H1 (cell line): ENCODE data around the gene CCR9.

Experiments
- CTCF ChIP-seq, 3 experiments: IDR thresholded peaks; 1 replicate in 2 of 3; 2 replicates in 1 of 3; pipeline versions ENCODE4 v1.5.1 to v1.6.1; 2011; ENCODE audit warnings: low read length in 3 of 3, mild to moderate bottlenecking in 3 of 3, inconsistent platforms in 2 of 3, low read depth in 1 of 3, moderate library complexity in 1 of 3; ENCODE audit not compliant: insufficient read depth in 1 of 3; ENCODE audit errors: control extremely low read depth in 1 of 3
- EZH2 ChIP-seq: fragments of 200-600 bp; sonication (generic); IDR thresholded peaks from 2 replicates; pipeline ENCODE4 v1.7.1; 2012; ENCODE audit warnings: low read depth, mild to moderate bottlenecking, moderate library complexity, low read length, inconsistent platforms; ENCODE audit not compliant: severe bottlenecking
- MAX ChIP-seq: IDR thresholded peaks from 2 replicates; pipeline ENCODE4 v1.6.1; 2012; ENCODE audit warnings: inconsistent platforms
- POLR2A ChIP-seq, 2 experiments: IDR thresholded peaks; 1 replicate in 1 of 2; 2 replicates in 1 of 2; pipeline ENCODE4 v1.6.1; 2011; ENCODE audit warnings: low read depth in 2 of 2, low read length in 2 of 2, mild to moderate bottlenecking in 2 of 2; ENCODE audit errors: control extremely low read depth in 1 of 2

- TF ChIP-seq MAX (no peak), CTCF (IDR thresholded peaks at IDR 0.05; ENCODE audit: control extremely low read depth in 1 of 3, insufficient read depth in 1 of 3, low read depth in 1 of 3, low read length in 3 of 3) (no peak), EZH2 (no peak), POLR2A (IDR thresholded peaks at IDR 0.05; ENCODE audit: control extremely low read depth in 1 of 2, low read depth in 2 of 2, low read length in 2 of 2) (no peak)
Observed at GRCh38 chr3:45848392-45848791, 38.0 kb upstream of the CCR9 start.
